ENCODE results near the gene DHFR2.
"Not testable (repeated sequence)": the region's sequence is repeated elsewhere in the genome, so short reads cannot be mapped to it uniquely, and the experiment has no call there.

DHFR2 gene

DNA sequence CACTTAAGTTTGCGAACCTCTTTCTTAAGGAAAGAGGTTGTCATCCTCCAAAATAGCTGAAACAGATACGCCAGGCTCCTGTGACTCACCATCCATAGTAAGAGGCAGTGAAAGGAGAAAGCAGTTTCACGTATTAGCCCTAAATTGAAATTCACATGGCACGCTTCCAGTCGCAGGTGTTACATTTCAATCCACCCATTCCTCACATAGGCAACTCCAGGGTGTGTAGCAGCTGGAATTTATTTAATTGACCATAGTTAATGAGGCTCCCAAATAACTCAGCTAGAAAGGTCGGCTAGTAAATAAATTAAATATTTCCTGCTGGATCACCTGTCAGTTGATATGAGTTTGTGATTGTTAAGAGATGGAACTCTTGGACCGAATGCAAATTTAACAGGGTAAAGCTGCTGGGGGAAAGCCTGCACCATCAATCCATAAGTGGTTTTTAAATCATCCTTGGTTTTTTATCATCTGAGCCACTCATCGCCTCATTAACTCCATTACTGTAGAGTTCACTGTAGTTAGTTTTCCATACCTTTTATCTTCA is 19.7 kb upstream of the DHFR2 start:
- H3K27me3 ChIP-seq (replicated peaks) = no peaks in the 10 kb centered on the region
- no peaks in the 10 kb centered on the region for H3K36me3 ChIP-seq (replicated peaks)
- no peak overlapping the region for H3K4me3 ChIP-seq (ENCODE audit: low read depth, low read length)
- TF ChIP-seq CTCF (IDR thresholded peaks at IDR 0.05; ENCODE audit: low read depth, low read length, missing control alignments) = no peak
- in situ Hi-C loops (cut with HindIII; ENCODE audit: low pct_ligation_motif_present, low sequenced_read_pairs) = no loop called here
- DNase-seq = no peak
- H3K27ac ChIP-seq = no peak overlapping the region

DNA sequence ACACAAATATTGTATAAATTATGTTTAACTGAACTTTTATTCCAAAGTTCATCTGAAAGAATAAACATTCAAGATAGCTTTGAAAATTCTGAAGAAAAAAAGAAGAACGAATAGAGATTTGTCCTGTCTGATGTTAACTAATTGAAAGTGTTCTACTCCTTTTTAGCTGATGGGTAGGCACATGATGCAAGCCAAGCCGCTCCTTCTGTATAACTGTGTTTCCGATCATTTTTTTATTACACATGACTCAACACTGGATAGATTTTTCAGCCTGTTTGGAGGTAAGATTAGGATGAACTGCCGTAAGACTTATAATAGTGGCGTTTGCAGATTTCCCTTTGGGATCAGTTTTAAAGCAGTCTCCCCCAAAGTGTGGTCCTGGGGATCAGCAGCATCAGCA is 19.2 kb upstream of the DHFR2 start:
- no peak for TF ChIP-seq CTCF (IDR thresholded peaks at IDR 0.05; ENCODE audit: low read depth, low read length, missing control alignments)
- no peak for DNase-seq
- no peak overlapping the region for H3K27ac ChIP-seq
- H3K4me3 ChIP-seq (ENCODE audit: low read depth, low read length) = no peak overlapping the region
- in situ Hi-C loops (cut with HindIII; ENCODE audit: low pct_ligation_motif_present, low sequenced_read_pairs) = no loop called here
- no peaks in the 10 kb centered on the region for H3K27me3 ChIP-seq (replicated peaks)
- H3K36me3 ChIP-seq (replicated peaks) = no peaks in the 10 kb centered on the region

DNA sequence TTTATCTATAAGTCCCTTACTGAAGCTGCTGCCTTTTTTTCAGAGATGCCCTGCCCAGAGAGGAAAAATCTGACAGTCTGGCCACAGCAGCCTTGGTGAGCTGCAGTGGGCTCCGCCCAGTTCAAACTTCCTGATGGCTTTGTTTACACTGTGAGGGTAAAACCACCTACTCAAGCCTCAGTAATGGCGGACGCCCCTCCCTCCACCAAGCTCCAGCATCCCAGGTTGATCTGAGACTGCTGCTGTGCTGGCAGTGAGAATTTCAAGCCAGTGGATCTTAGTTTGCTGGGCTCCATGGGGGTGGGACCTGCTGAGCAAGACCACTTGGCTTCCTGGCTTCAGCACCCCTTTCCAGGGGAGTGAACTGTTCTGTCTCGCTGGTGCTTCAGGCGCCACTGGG is 17.8 kb upstream of the DHFR2 start:
- H3K27ac ChIP-seq; H3K36me3 ChIP-seq (replicated peaks); H3K4me3 ChIP-seq (ENCODE audit: low read depth, low read length); DNase-seq; in situ Hi-C loops (cut with HindIII; ENCODE audit: low pct_ligation_motif_present, low sequenced_read_pairs); H3K27me3 ChIP-seq (replicated peaks): not testable (repeated sequence)

- Histone ChIP-seq H3K4me3 (ENCODE audit: low read depth, low read length) (no peak overlapping the region), H3K27ac (no peak overlapping the region), H3K36me3 (replicated peaks) (no peaks in the 10 kb centered on the region), H3K27me3 (replicated peaks) (no peaks in the 10 kb centered on the region)
- DNase-seq = peak; percentile 42
- no peak for TF ChIP-seq CTCF (IDR thresholded peaks at IDR 0.05; ENCODE audit: low read depth, low read length, missing control alignments)
- in situ Hi-C loops (cut with HindIII; ENCODE audit: low pct_ligation_motif_present, low sequenced_read_pairs) = no loop called here
These were observed 13.3 kb upstream of the DHFR2 start for GRCh38 chr3:94076055-94076454.

GRCh38 chr3:94071713-94072284 is 9.1 kb upstream of the DHFR2 start:
- DNase-seq = no peak
- Histone ChIP-seq H3K27ac (no peak overlapping the region), H3K4me3 (ENCODE audit: low read depth, low read length) (no peak overlapping the region), H3K36me3 (replicated peaks) (no peaks in the 10 kb centered on the region), H3K27me3 (replicated peaks) (no peaks in the 10 kb centered on the region)
- in situ Hi-C loops (cut with HindIII; ENCODE audit: low pct_ligation_motif_present, low sequenced_read_pairs) = no loop called here
- no peak for TF ChIP-seq CTCF (IDR thresholded peaks at IDR 0.05; ENCODE audit: low read depth, low read length, missing control alignments)

- in situ Hi-C loops (cut with HindIII; ENCODE audit: low pct_ligation_motif_present, low sequenced_read_pairs) = no loop called here
- Histone ChIP-seq H3K27ac (no peak overlapping the region), H3K4me3 (ENCODE audit: low read depth, low read length) (no peak overlapping the region), H3K27me3 (replicated peaks) (no peaks in the 10 kb centered on the region), H3K36me3 (replicated peaks) (no peaks in the 10 kb centered on the region)
- no peak for TF ChIP-seq CTCF (IDR thresholded peaks at IDR 0.05; ENCODE audit: low read depth, low read length, missing control alignments)
- no peak for DNase-seq
These were observed 7.7 kb upstream of the DHFR2 start for GRCh38 chr3:94070341-94070911.
